ENCODE data around the gene EDEM3.

- no peak for TF ChIP-seq CTCF (IDR thresholded peaks at IDR 0.05)
- TF ChIP-seq POLR2A (IDR thresholded peaks at IDR 0.05): no peak
- no peak for TF ChIP-seq EP300 (IDR thresholded peaks at IDR 0.05)
These were observed 81.4 kb downstream of the EDEM3 start for GRCh38 chr1:184673305-184673704.
